OCI-LY3 (cell line): ENCODE data around the gene PLPPR3.

Experiments
- H2AFZ ChIP-seq: fragments of 200-600, 300-600 bp; shearing (Covaris generic); 2 replicates; pipeline ENCODE4 v1.6.0; 2014; ENCODE audit warnings: antibody characterized with exemption, low read depth, low read length
- H3K27ac ChIP-seq: fragments of 200-600, 300-600 bp; sonication (generic); 2 replicates; pipeline ENCODE4 v1.5.1; 2014; ENCODE audit warnings: mild to moderate bottlenecking, low read length, moderate library complexity, mixed read lengths
- H3K27me3 ChIP-seq: fragments of 200-600, 300-600 bp; sonication (generic); 2 replicates; pipeline ENCODE4 v1.6.1; 2014; ENCODE audit warnings: low read depth, low read length, mixed read lengths
- H3K36me3 ChIP-seq: fragments of 200-600, 300-600 bp; sonication (generic); replicated peaks from 2 replicates; pipeline ENCODE3; 2014; ENCODE audit warnings: low read depth, low read length, mixed read lengths
- H3K4me1 ChIP-seq: fragments of 300-600, 200-600 bp; sonication (generic); 2 replicates; pipeline ENCODE4 v1.6.1; 2014; ENCODE audit warnings: low read length, mixed read lengths
- H3K4me2 ChIP-seq: fragments of 200-600, 300-600 bp; sonication (generic); 2 replicates; pipeline ENCODE4 v1.6.1; 2014; ENCODE audit warnings: low read length, mixed read lengths
- H3K4me3 ChIP-seq: fragments of 300-600, 200-600 bp; sonication (generic); 2 replicates; pipeline ENCODE4 v1.5.1; 2014; ENCODE audit warnings: antibody characterized with exemption, mild to moderate bottlenecking, low read length, moderate library complexity
- H3K79me2 ChIP-seq: fragments of 300-600, 200-600 bp; shearing (Covaris generic); 2 replicates; pipeline ENCODE4 v1.6.1; 2014; ENCODE audit warnings: mild to moderate bottlenecking, low read length, mixed read lengths
- H3K9ac ChIP-seq: fragments of 300-600, 200-600 bp; shearing (Covaris generic); 2 replicates; pipeline ENCODE4 v1.6.0; 2014; ENCODE audit warnings: mild to moderate bottlenecking, low read length, moderate library complexity
- H3K9me3 ChIP-seq: fragments of 200-600, 300-600 bp; shearing (Covaris generic); 2 replicates; pipeline ENCODE4 v1.6.1; 2014; ENCODE audit warnings: low read length, mixed read lengths; ENCODE audit not compliant: insufficient read depth
- H4K20me1 ChIP-seq: fragments of 200-600, 300-600 bp; sonication (generic); 2 replicates; pipeline ENCODE4 v1.6.1; 2016; ENCODE audit warnings: low read length, mixed read lengths; ENCODE audit not compliant: insufficient read depth
- CTCF ChIP-seq: fragments of 200-600, 300-600 bp; sonication (generic); IDR thresholded peaks from 2 replicates; pipeline ENCODE4 v1.5.1; 2014; ENCODE audit warnings: antibody characterized with exemption, low read length, low read depth
- EZH2phosphoT487 ChIP-seq: fragments of 200-600 bp; shearing (Covaris generic); IDR thresholded peaks from 2 replicates; pipeline ENCODE4 v1.6.1; 2018; ENCODE audit warnings: antibody characterized with exemption, mixed run types, low read depth

Gene PLPPR3

GRCh38 chr19:801030-801860, 20.5 kb downstream of the PLPPR3 start:
- Histone ChIP-seq H3K9me3 (no peaks in the 10 kb centered on the region), H3K27me3 (no peaks in the 10 kb centered on the region), H3K9ac (no peak overlapping the region), H3K27ac (no peak overlapping the region), H3K4me3 (no peak overlapping the region), H3K79me2 (peaks cover 90% of the 10 kb centered on the region), H4K20me1 (peaks cover 84% of the 10 kb centered on the region), H3K4me2 (no peak overlapping the region), H2AFZ (no peak overlapping the region), H3K36me3 (peaks cover 79% of the 10 kb centered on the region), H3K4me1 (peaks cover 12% of the 10 kb centered on the region)
- TF ChIP-seq EZH2phosphoT487 (no peak), CTCF (no peak)

- H3K4me1 ChIP-seq, result peaks cover 12% of the 10 kb centered on the region
- no peak overlapping the region for H3K9ac ChIP-seq
- peaks cover 71% of the 10 kb centered on the region for H3K36me3 ChIP-seq
- H3K9me3 ChIP-seq, result no peaks in the 10 kb centered on the region
- H3K27me3 ChIP-seq, result no peaks in the 10 kb centered on the region
- H3K27ac ChIP-seq, result no peak overlapping the region
- TF ChIP-seq EZH2phosphoT487, result no peak
- no peak for TF ChIP-seq CTCF
- no peak overlapping the region for H3K4me2 ChIP-seq
- peaks cover 76% of the 10 kb centered on the region for H4K20me1 ChIP-seq
- peaks cover 83% of the 10 kb centered on the region for H3K79me2 ChIP-seq
- H3K4me3 ChIP-seq, result no peak overlapping the region
- no peak overlapping the region for H2AFZ ChIP-seq
Observed at GRCh38 chr19:800360-801029, 21.3 kb downstream of the PLPPR3 start.

DNA sequence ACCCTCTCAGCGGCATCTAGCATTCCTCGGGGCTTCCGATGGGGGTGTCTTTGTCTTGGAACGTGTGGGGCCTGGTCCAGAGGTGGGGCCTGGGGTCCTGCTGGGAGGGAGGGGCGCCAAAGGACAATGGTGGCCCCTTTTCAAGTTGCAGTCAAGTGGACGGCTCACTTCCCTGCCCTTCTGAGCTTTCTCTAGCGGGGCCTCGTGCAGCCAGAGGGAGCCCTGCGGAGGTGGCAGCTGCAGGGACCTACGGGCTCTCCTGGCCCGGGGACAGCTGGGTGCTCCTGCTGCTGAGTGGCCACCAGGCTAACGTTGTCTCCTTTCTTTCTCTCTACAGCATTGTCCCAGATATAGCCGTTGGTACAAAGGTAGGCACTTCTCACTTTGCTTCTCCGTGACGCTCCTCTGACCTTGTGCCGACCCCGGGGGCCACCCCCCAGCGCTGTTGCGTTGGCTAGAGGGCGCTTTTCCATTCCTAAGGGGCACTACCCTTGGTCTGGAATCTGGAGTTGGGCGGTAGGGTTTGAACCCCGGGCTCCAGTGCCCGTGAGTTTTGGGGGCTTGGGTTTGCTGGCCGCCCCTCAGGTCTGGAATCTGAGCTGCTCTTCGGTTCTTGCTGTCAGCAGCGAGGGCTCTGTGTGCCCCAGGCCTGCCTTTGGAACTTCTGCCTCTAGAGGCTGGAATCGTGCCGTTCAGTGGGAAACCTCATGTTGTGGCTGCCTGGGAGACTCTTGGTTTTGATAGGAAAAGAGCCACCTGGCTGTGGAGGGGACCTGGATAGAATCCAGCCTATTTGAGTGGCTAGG, 22.5 kb downstream of the PLPPR3 start:
- H3K4me2 ChIP-seq, result peak overlapping the region; percentile 96
- H3K27ac ChIP-seq, result peak overlapping the region; percentile 66
- peaks cover 12% of the 10 kb centered on the region for H3K4me1 ChIP-seq
- no peaks in the 10 kb centered on the region for H3K9me3 ChIP-seq
- peaks cover 59% of the 10 kb centered on the region for H3K36me3 ChIP-seq
- peak overlapping the region; percentile 95 for H3K9ac ChIP-seq
- H3K27me3 ChIP-seq, result no peaks in the 10 kb centered on the region
- peak overlapping the region; percentile 99 for H3K4me3 ChIP-seq
- H4K20me1 ChIP-seq, result peaks cover 64% of the 10 kb centered on the region
- no peak overlapping the region for H2AFZ ChIP-seq
- H3K79me2 ChIP-seq, result peaks cover 71% of the 10 kb centered on the region
- TF ChIP-seq CTCF (peak; percentile 32), EZH2phosphoT487 (no peak)
